NOMO-1 treated with dmso at 0.1 percent for 144 hours (cell line): ENCODE results near the gene EEF1E1.

Experiments used
- DNase-seq: peaks from one replicate; lab custom pipeline; 2025; ENCODE audit not compliant: unreplicated experiment; lab: John Stamatoyannopoulos, UW

The EEF1E1 gene

DNA sequence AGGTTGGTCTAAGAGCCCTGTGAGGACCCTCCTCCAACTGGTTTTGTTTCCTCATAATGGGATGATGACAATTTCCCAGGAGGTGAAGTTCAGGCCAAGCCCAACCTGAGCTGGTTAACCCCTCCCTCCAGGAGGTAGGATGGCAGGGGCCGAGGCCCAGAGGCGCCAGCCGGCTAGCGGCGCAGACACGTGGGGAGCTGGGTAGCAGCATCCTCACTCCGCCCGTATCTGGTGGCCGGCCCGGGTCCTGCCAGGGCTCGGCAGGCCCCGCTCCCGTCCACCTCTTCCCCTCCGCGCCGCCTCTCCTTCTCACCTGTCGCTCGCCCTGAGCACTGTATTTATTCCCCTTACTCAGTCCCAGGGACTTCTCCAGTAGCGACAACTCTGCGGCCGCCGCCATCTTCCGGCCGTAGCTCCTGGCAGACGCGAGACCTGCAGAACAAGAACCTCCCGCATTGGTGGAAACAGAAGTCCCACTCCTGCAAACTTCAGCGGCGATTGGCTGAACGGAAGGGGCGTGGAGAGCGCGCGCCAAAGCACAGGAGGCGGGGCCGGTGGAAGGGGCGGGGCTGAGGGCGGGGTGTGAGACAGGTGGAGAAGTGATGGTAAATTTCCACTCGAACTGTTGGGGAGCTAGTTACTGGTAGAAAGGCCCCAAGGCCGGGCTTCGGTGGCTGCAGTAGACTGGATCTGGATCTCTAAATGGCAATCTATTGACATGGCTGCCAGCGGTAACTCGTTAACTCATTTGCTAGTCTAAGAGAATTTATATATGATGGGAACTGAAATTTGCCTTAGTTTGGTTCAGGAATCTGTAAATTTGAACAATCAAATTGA, at the start of gene EEF1E1:
Gene EEF1E1, minus strand, starts transcription at position 427 of the 837 bp plus-strand sequence. Its CDS starts 27 bp downstream, at position 400.
- peak; percentile 96 for DNase-seq

DNA sequence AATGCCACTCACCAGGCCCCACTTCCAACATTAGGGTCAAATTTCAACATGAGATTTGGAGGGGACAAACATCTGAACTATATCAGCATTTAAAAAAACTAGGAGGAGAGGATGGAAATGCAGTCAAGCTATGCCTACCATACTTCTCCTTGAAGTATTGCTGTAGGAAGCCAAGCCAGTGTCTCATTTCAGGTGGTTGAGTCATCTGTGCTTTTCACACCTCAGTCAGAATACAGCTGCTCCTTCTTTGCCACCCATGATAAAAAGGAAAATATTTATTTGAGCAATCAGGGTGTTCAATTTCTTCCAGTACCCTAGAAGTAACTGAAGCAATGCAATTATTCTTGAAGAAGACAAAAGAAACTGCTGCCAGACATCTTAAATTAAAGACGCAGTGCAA, 47.0 kb upstream of the EEF1E1 start:
- no peak for DNase-seq

DNA sequence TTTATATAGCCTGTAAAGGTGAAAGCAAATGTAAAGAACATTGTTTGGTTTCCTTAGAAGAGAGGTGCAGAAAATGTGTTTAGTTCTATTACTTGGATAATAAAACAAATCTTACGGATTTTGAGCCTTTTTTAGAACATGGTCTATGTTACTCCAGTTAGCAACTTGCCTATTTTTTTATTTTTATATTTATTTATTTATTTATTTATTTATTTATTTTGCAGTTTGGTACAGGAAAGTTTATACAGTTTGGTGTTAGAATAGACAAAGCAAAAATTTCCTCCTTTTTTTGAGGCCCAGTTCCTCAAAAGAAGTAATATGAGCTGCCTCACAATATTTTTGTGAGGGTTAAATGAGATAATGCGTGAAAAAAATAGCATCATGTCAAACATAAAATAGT, 41.6 kb upstream of the EEF1E1 start:
- DNase-seq, result no peak

DNA sequence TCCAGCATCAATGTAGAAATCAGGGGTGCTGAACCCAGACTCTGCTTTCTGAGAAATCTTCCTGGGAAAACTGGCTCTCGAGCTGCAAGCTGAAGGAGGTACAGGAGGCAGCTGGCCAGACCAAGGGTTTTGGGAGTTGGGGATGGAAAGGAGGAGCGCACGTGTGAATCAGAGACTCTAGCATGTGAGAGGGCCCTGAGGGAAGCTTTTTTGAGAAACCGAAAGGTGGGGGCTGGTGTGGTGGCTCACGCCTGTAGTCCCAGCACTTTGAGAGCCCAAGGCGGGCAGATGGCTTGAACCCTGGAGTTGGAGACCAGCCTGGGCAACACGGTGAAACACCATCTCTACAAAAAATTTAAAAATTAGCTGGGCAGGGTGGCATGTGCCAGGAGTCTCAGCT, 37.1 kb upstream of the EEF1E1 start:
- DNase-seq, result no peak

DNA sequence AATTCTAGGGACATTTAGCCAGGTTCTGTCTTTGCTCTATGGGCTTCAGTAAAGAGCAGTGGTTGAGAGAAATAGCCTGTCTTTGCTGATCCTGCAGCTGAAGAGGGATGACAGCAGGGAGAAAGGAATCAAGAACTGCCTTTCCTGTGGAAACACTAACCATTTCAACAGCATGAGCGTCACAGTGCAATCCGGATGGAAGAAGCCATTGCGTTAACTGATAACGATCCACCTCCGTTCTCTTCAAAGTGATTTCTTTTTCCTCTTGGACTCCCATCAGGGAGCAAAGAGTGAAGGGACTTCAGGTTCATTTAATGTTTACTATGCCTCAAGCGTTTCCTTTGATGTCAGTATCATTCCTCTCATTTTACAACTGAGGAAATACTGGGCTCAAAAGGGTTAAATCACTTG, 35.2 kb upstream of the EEF1E1 start:
- no peak for DNase-seq

DNA sequence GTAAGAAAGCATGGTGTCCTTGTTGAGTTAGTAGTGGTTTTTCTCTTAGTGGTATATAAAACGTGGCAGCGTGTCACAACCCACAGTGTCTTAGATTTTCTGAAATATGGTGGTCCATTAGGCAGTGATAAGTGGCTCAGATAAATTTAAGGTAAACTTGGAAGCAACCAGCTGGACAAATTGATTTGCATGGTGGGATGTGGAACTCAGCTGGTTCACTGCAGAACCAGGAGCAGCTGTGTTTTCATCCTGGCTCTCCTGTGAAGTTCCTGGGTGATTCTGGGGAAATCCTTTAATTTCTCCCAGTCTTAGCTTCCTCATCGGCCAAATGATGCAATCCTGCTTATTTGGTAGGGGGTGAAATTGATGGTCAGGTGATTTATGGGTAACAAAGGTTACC, 32.9 kb upstream of the EEF1E1 start:
- no peak for DNase-seq

DNA sequence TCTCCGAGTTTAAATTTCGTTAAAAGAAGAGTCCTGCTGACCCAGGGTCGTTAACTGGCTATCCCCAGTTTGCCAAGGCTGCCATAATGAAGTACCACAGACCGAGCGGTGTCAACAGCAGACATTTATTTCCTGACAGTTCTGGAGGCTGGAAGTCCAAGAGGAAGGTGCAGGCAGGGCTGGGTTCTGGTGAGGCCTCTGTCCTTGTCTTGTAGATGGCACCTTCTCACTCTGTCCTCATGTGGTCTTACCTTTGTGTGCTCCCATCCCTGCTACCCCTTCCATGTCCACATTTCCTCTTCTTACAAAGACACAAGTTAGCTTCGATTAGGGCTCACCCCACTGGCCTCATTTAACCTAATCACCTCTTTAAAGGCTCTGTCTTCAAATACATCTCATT, 29.8 kb upstream of the EEF1E1 start:
- no peak for DNase-seq

DNA sequence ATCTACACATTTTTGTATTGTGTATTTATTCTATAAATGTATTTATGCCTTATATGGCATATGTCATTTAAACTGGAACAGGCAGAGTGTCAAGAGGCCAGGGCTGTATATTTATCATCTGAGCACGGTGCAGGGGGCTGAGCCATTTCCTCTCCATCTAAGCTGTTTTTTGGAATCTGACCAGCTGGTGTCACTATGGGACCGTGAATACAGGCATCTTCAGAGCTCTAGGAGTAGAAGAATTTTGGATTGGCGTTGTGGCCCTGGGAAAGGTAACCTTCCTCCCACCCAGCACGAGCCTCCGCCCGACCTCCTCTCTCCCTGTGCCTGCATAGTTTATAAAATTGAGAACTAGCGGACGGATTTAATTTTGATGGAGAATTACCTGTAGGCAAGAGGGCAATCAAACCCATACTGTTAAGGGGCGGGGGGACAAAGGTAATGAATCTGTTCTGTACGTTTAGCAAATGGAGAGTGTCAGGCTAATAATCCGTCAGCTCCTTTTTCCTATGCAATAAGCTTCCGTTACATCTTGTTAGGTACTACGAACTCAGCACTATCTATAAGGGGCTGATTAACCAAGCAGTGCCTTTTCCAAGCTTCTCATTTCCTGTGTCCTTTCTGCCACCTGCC, 29.0 kb upstream of the EEF1E1 start:
- peak; percentile 40 for DNase-seq

DNA sequence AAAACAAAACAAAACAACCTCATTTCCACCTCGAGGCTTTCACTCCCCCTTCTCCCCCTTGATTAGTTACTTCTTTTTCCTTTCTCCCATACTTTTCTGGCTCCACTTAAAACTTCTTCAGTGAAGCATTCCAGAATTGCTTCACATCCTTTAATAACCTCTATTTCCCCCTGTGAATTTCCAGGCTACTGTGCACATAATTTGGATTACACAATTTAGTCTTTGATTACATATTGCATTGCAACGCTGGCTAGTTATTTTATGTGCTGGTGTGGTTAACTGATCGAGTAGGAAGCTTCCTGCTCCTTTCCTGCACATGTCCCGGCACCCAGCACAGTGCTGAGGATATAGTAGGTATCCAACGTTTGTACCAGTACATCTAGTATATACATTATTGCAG, 28.1 kb upstream of the EEF1E1 start:
- DNase-seq, result no peak

DNA sequence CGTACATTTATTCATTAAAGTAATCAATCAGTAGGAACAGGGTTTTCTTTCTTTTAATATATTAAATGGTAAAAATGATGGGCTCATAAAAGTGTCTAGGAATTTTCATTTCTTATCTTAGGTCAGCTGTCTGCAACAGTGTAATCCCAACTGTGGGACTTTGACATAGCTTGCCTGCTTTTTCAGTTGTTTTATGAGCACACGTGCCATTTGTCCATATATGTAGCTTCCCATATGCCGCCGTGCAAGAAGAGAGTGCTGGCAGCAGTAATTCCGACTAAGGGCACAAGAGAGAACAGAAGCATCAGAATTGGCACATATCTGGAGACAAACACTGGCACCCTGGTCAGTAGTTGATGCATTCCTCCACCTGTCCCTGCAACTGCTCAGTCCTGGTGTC, 20.9 kb upstream of the EEF1E1 start:
- no peak for DNase-seq

DNA sequence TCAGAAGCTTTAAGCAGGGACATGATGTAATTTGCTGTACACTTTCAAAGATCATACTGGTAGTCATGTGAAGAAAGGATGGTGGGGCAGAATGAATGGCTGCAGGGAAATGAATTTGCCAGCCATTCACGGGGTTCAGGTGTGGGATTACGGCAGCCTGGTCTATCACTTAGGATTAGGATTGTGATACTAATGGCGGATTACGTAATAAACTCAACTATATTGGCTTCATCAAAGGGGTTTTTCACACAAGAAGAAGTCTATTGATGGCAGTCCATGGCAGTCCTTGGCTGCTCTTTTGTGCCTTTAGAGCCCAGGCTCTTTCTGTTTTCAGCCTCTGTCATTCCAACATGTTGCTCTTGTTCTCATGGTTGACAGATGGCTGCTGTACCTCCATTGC, 12.6 kb upstream of the EEF1E1 start:
- DNase-seq, result no peak

DNA sequence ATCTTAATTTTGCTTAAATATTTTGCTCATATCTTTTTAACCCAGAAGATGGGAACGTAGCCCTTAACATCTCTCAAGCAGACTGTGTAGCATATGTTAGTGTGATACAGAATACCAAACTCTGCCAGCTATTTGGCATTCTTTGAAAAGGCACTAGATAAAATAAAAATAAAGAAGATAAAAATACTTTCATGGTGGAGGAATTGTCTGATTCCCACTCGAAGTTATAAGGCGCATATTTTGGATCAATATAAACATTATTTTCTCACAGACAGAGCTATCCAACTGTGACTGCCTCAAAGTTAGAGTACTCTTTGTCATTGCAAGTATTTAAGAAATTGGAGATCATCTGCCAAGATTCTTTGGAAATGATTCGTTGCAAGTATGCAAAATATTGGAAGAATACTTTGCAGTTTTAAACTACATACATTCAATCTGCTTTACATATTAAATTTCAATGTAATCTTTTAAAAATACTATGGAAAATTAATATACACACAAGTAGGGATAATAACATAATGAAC, 10.8 kb upstream of the EEF1E1 start:
- no peak for DNase-seq

DNA sequence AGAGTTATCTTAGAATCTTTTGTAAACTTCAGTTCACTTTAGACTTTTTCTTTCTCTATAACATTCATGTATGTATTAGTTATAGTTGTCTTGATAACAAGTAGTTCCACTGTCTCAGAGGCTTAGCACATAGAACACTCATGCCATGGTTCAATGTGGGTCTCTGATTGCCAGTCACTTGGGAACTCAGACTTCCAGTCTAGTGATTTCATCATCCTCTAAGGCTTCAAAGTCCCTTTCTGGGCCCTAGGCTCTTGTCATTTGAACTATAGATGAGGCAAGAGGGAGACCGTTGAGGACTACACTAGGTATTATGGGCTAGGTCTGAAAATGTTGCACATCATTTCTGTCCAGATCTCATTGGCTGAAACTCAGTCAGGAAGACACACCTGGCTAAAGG, 8.4 kb upstream of the EEF1E1 start:
- no peak for DNase-seq

DNA sequence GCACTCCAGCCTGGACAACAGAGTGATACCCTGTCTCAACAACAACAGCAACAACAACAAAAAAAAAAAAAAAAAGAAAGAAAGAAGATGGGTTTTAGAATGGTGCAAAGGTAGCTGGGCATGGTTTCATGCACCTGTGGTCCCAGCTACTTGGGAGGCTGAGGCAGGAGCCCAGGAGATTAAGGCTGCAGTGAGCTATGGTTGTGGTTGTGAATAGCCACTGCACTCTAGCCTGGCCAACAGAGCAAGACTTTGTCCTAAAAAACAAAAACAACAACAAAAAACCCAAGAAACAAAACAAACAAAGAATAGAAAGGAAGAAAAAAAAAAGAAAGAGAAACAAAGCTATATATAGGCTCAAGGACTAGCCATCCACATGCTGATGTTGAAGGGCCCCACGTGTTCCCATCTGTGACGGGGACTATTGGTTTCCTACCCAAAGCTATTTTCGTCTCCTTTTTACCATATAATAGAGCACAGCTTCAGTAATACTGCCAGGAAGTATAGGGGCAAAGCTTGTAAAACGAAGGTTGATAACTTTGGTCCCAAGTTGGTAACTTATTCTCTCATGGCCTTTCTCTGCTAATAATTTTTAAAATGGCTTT, 7.9 kb upstream of the EEF1E1 start:
- DNase-seq, result no peak

DNA sequence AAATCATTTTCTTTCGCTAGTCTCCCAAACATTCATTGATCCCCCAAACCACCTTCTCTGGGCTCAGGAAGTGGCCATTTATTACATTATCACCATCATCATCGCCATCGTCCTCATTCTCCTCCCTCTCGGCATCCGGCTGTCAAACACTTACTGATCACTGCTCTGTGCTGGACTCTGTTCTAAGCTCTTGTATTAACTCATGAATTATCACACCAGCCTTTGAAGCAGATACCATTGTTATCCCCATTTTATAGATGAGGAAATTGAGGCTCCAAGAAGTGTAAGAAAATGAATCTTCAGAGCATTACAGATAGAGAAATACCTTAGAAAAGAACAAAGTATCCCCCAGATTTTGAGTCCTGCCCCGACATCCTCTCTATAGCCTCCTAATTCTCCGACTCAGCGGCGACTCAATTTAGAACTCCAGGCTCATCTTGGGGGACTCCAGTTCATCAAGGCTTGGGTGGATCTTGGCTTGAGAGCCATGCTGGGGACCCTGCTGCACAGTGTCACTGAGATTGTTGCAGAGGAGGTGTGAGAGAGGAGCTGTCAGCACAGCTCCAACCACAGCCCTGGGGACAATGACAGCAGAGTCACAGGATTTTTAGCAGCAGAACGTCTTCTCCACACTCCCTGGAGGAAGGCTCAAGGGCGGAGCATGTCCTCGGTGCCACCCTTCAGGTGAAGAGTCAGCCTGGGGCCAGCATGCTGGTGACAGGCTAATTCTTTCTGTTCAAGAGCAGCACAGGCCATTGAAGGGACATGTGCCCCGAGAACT, 6.6 kb upstream of the EEF1E1 start:
- no peak for DNase-seq

DNA sequence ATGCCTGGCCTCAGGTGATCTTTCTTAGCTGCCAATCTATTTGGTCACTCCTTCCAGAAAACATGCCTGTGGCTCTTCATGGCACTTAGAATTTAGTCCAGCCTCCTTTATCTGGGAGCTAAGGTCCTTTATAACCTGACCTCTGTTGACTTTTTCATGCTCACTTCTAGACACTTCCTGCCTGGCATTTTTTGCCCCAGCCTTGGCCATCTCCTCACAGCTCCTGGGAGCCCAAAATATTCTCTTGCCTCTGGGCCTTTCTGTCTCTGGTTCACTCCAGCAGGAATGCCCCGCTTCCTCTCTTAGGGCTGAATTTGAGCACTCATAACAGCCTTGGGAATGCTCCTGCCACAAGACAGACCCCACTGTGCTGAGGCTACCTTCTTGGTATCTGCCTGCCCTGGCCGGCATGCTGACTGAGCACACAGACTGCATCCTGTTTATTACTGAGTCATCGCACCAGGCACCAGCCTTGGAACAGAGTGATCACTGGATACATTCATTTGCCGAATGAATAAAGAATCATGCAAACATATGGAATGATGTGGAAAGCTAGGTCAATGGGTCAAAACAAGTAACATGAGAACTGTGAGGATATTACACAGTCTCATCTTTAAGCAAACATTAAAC, 5.8 kb upstream of the EEF1E1 start:
- no peak for DNase-seq

DNA sequence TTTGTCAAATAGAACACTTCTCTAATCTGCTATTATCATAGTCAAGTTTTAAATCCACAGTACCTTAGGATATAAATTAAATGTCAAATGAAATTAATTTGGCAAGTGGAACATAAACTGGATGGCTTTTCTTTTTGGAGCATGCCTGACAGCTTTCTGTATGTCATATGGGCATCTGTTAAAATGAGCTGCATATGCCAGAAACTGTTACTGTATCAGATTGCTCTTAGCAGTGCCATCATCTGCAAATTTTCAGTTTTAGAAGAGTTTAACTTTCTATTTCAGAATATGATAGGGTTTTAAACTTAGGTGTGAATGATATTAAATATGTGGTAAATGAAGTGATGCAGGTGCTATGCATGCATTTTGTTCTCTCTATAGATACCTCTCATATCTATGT, 3.4 kb upstream of the EEF1E1 start:
- no peak for DNase-seq

DNA sequence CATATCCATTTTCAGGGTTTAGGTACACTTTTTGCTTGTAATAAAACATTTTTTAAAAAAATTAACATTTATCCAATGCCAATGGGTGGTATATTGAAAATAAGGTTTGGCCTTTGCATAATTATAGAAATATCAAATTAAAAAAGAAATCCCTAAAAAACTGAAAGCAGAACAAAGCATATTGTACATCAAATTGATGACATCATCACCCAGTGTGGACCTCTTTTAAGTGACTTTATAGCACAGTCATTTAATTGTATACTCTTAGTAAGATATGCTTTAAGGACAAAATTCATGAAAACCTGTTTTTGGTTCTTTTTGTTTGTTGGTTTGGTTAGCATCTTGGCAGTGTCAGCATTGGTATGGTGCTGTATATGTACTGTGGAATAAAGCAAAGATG, 1.4 kb upstream of the EEF1E1 start:
- no peak for DNase-seq

DNA sequence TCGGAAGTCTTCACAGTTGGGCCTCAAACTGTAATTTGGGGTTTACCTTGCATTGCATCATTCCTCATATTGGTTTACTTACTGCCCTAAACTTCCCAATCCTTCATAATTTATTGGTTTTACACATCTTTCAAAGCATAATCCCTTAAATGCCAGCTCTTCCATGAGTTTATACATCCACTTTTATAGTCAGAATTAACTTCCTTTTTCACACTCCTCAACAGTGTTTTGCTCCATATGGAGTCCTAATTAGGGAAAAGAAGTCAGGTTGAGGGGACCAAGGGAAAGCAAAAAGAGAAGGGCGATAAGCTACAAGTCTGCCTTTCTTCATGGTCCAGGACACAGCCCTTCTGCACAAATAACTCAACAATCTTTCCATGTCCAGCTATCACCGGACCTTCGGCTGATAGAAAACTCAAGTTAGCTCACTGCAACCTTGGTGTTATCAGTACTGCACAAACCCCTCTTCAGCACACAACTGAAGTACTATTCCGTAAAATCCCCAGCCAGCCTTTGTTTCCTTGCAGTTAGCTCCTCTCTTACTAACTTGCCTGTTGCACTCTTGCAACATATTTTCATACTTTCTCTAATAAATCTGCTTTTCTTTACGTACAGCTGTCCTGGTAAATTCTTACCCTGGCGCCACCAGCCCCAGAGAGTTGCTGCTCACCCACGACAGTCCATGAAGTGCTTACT, 2.0 kb downstream of the EEF1E1 start:
- peak; percentile 50 for DNase-seq

DNA sequence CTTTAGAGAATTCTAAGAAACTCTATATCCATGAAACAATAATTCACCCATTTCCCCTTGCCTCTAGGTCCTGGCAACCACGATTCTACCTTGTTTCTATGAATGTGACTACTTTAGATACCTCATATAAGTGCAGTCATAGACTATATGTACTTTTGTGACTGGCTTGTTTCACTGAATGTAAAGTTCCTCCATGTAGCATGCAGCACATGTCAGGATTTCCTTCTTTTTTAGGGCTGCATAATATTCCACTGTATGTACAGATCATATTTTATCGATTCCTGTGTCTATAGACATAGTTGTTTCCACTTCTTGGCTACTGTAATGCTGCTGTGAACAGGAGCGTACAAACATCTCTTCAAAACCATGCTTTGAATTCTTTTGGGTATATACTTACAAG, 11.7 kb downstream of the EEF1E1 start:
- no peak for DNase-seq
